HG03196 (cell line): ENCODE measurements around the gene OR10G8.
"Not testable (repeated sequence)": the region's sequence is repeated elsewhere in the genome, so short reads cannot be mapped to it uniquely, and the experiment has no call there.

Experiments
- ATAC-seq: cut with Tn5 transposase; IDR thresholded peaks from one replicate; pipeline ENCODE4 v1.9.1; 2021; ENCODE audit not compliant: unreplicated experiment

Gene OR10G8

GRCh38 chr11:124026498-124026897 lies at the start of gene OR10G8:
Gene OR10G8, plus strand, starts transcription at chr11:124026798. Its CDS starts 2,825 bp downstream, at chr11:124029623.
- ATAC-seq: no peak

- no peak for ATAC-seq
These were observed 48.8 kb upstream of the OR10G8 start, which contains the start of gene OR10S1 for GRCh38 chr11:123977731-123978347. Gene OR10S1, minus strand, starts transcription at chr11:123977781. Its CDS starts 117 bp downstream, at chr11:123977664.

- ATAC-seq: no peak
These were observed 47.3 kb upstream of the OR10G8 start for GRCh38 chr11:123979311-123979710.

GRCh38 chr11:123995119-123995518 lies 31.5 kb upstream of the OR10G8 start, which contains the start of gene OR10G6:
Gene OR10G6, minus strand, starts transcription at chr11:123995161. Its CDS starts 0 bp downstream, at chr11:123995161.
- no peak for ATAC-seq

- no peak for ATAC-seq
These were observed 13.9 kb upstream of the OR10G8 start, which contains the start of gene OR10G4 for GRCh38 chr11:124012697-124013096. Gene OR10G4, plus strand, starts transcription at chr11:124012997. Its CDS starts 2,578 bp downstream, at chr11:124015575.

GRCh38 chr11:124015837-124016236 lies 10.8 kb upstream of the OR10G8 start:
- ATAC-seq: not testable (repeated sequence)

GRCh38 chr11:124036666-124037065 lies 10.1 kb downstream of the OR10G8 start:
- ATAC-seq: no peak

GRCh38 chr11:124039557-124039956 lies 13.0 kb downstream of the OR10G8 start:
- no peak for ATAC-seq

GRCh38 chr11:124041254-124041653 lies 14.7 kb downstream of the OR10G8 start, which contains the start of gene OR10G7:
Gene OR10G7, minus strand, starts transcription at chr11:124041325. Its CDS starts 2,324 bp downstream, at chr11:124039001.
- ATAC-seq: no peak

- ATAC-seq: no peak
These were observed 16.8 kb downstream of the OR10G8 start for GRCh38 chr11:124043420-124043819.

- no peak for ATAC-seq
These were observed 24.1 kb downstream of the OR10G8 start for GRCh38 chr11:124050748-124051147.

- no peak for ATAC-seq
These were observed 26.4 kb downstream of the OR10G8 start for GRCh38 chr11:124052966-124053365.

GRCh38 chr11:124068601-124069110 lies 42.1 kb downstream of the OR10G8 start:
- no peak for ATAC-seq

- peak; percentile 84 for ATAC-seq
These were observed 43.1 kb downstream of the OR10G8 start for GRCh38 chr11:124069429-124070401.

- ATAC-seq: peak; percentile 84
These were observed 44.5 kb downstream of the OR10G8 start for GRCh38 chr11:124070915-124071622.

- no peak for ATAC-seq
These were observed 45.0 kb downstream of the OR10G8 start for GRCh38 chr11:124071623-124071948.

GRCh38 chr11:124072147-124072546 lies 45.5 kb downstream of the OR10G8 start:
- ATAC-seq: no peak

GRCh38 chr11:124074554-124074953 lies 48.0 kb downstream of the OR10G8 start:
- no peak for ATAC-seq

GRCh38 chr11:124075492-124075840 lies 48.9 kb downstream of the OR10G8 start:
- ATAC-seq: no peak

GRCh38 chr11:124075841-124076651 lies 49.4 kb downstream of the OR10G8 start:
- ATAC-seq: peak; percentile 42
